Measurements from ENCODE around the gene GPR156.

The GPR156 gene

DNA sequence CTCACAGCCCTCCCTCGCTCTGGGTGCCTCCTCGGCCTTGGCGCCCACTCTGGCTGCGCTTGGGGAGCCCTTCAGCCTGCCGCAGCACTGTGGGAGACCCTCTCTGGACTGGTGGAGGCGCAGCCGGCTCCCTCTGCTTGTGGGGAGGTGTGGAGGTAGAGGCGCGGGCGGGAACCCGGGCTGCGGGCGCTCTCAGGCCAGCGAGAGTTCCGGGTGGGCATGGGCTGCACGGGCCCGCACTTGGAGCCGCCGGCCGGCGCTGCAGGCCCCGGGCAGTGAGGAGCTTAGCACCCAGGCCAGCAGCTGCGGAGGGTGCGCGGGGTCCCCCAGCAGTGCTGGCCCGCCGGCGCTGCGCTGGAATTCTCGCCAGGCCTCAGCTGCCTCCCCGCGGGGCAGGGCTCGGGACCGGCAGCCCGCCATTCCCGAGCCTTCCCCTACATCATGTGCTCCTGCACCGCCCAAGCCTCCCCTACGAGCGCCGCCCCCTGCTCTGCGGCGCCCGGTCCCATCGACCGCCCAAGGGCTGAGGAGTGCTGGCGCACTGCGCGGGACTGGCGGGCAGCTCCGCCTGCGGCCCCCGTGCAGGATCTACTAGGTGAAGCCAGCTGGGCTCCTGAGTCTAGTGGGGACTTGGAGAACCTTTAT lies 144.8 kb downstream of the GPR156 start:
- DNase-seq = no peak

DNA sequence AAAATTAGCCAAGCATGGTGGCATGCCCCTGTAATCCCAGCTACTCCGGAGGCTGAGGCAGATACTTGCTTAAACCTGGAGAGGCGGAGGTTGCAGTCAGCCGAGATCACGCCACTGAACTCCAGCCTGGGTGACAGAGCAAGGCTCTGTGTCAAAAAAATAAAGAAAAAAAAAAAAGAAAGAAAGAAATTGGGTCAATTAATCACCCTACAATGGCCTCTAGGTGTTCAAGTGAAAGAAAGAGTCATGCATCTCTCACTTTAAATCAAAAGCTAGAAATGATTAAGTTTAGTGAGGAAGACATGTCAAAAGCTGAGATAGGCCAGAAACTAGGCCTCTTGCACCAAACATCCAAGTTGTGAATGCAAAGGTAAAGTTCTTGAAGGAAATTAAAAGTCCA lies 145.9 kb downstream of the GPR156 start:
- H3K36me3 ChIP-seq (ENCODE audit: control insufficient read depth, insufficient read depth, low read length) = no peaks in the 10 kb centered on the region
- H3K27me3 ChIP-seq (replicated peaks; ENCODE audit: control insufficient read depth, insufficient read depth, low read length, poor library complexity, severe bottlenecking) = no peaks in the 10 kb centered on the region
- H3K4me3 ChIP-seq (ENCODE audit: insufficient read depth, low read depth, low read length, poor library complexity, severe bottlenecking) = no peak overlapping the region

More for the DNA sequence above, 144.8 kb downstream of the GPR156 start:
- H3K27ac ChIP-seq (ENCODE audit: insufficient read depth, low read length, poor library complexity, severe bottlenecking) = no peak overlapping the region
- no peak overlapping the region for H3K4me3 ChIP-seq (ENCODE audit: insufficient read depth, low read depth, low read length, poor library complexity, severe bottlenecking)
- no peaks in the 10 kb centered on the region for H3K27me3 ChIP-seq (replicated peaks; ENCODE audit: control insufficient read depth, insufficient read depth, low read length, poor library complexity, severe bottlenecking)
- H3K9me3 ChIP-seq (ENCODE audit: control insufficient read depth, low read length) = no peaks in the 10 kb centered on the region
- no peaks in the 10 kb centered on the region for H3K4me1 ChIP-seq (ENCODE audit: control insufficient read depth, insufficient read depth, low read length, poor library complexity, severe bottlenecking)
- H3K36me3 ChIP-seq (ENCODE audit: control insufficient read depth, insufficient read depth, low read length) = no peaks in the 10 kb centered on the region

DNA sequence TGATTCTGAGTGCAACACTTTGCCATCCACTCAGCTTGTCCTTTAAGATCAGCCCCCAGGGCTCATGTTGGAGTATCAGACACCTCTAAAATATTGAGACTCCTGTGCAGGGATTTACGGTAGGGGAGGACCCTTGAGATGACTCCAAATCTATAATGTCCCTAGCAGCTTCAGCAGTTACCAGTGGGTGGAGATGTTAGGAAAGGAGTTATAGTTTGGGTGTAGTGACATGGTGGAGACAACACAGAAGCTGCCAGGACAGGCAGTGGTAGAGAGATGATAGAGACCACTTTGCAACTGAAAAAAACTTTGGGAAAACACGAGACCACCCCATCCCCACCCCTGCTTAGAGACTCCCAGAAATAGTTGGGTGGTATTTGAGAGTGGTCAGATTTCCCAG lies 147.5 kb downstream of the GPR156 start:
- Histone ChIP-seq H3K4me1 (ENCODE audit: control insufficient read depth, insufficient read depth, low read length, poor library complexity, severe bottlenecking) (no peaks in the 10 kb centered on the region), H3K27me3 (replicated peaks; ENCODE audit: control insufficient read depth, insufficient read depth, low read length, poor library complexity, severe bottlenecking) (no peaks in the 10 kb centered on the region), H3K36me3 (ENCODE audit: control insufficient read depth, insufficient read depth, low read length) (no peaks in the 10 kb centered on the region), H3K4me3 (ENCODE audit: insufficient read depth, low read depth, low read length, poor library complexity, severe bottlenecking) (no peak overlapping the region), H3K9me3 (ENCODE audit: control insufficient read depth, low read length) (no peaks in the 10 kb centered on the region), H3K27ac (ENCODE audit: insufficient read depth, low read length, poor library complexity, severe bottlenecking) (no peak overlapping the region)
- DNase-seq = no peak

More for the DNA sequence above, 145.9 kb downstream of the GPR156 start:
- no peak overlapping the region for H3K27ac ChIP-seq (ENCODE audit: insufficient read depth, low read length, poor library complexity, severe bottlenecking)
- DNase-seq = no peak
- H3K4me1 ChIP-seq (ENCODE audit: control insufficient read depth, insufficient read depth, low read length, poor library complexity, severe bottlenecking) = no peaks in the 10 kb centered on the region
- no peaks in the 10 kb centered on the region for H3K9me3 ChIP-seq (ENCODE audit: control insufficient read depth, low read length)

DNA sequence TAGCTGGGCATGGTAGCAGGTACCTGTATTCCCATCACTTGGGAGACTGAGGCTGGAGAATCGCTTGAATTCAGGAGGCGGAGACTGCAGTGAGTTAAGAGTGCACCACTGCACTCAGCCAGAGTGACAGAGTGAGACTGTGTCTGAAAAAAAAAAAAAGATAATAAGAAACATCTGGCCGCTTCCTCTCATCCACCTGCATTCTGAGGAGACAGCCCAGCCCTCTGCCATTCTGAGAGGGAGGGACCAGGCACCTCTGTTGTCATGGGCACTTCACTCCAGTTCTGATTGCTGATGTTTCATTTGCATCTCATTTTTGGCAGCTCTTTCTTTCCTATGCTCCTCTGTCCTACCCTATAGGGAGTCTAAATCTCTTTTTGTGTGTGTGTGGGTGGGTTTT lies 154.4 kb downstream of the GPR156 start:
- Histone ChIP-seq H3K4me3 (ENCODE audit: insufficient read depth, low read depth, low read length, poor library complexity, severe bottlenecking) (no peak overlapping the region), H3K4me1 (ENCODE audit: control insufficient read depth, insufficient read depth, low read length, poor library complexity, severe bottlenecking) (no peaks in the 10 kb centered on the region), H3K27me3 (replicated peaks; ENCODE audit: control insufficient read depth, insufficient read depth, low read length, poor library complexity, severe bottlenecking) (no peaks in the 10 kb centered on the region), H3K36me3 (ENCODE audit: control insufficient read depth, insufficient read depth, low read length) (no peaks in the 10 kb centered on the region), H3K9me3 (ENCODE audit: control insufficient read depth, low read length) (no peaks in the 10 kb centered on the region), H3K27ac (ENCODE audit: insufficient read depth, low read length, poor library complexity, severe bottlenecking) (no peak overlapping the region)
- DNase-seq = no peak

DNA sequence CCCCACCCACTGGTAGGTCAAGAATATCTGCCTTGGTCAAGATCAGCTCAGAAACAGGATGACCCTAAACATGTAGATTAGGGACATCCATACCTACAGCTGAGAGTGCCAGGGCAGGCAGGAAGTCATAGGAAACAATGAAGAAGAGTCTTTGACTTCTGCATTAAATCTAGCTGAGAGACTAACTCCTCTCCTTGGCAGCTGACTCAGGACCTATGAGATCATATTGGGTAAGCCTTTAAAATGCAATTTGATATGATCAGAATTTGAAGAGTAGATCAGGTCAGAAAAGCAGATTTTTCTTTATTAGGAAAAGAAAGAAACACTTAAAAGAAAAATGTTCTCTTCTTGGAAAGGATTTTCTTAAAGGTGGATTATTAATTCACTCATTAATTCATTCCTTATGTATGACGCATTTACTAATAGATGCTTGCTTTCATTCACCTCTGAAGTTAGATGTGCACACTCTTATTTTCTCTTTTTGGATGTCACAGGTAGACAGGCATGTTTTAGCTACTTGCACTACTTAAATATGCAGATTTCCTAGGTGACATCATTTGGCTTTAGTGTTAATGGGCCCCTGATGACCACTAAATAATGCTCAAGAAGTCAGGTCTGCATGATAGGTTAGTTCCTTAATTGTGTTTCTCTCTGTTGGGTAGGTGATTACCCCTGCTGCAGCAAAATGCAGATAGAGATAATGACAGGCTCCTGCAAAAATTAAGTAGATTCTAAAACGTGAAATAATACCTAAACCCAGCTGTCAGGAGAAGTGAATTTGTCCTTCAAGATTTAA lies 155.1 kb downstream of the GPR156 start:
- H3K27me3 ChIP-seq (replicated peaks; ENCODE audit: control insufficient read depth, insufficient read depth, low read length, poor library complexity, severe bottlenecking) = no peaks in the 10 kb centered on the region
- H3K4me1 ChIP-seq (ENCODE audit: control insufficient read depth, insufficient read depth, low read length, poor library complexity, severe bottlenecking) = no peaks in the 10 kb centered on the region
- DNase-seq = no peak
- no peaks in the 10 kb centered on the region for H3K36me3 ChIP-seq (ENCODE audit: control insufficient read depth, insufficient read depth, low read length)
- no peak overlapping the region for H3K27ac ChIP-seq (ENCODE audit: insufficient read depth, low read length, poor library complexity, severe bottlenecking)
- H3K4me3 ChIP-seq (ENCODE audit: insufficient read depth, low read depth, low read length, poor library complexity, severe bottlenecking) = no peak overlapping the region
- no peaks in the 10 kb centered on the region for H3K9me3 ChIP-seq (ENCODE audit: control insufficient read depth, low read length)

DNA sequence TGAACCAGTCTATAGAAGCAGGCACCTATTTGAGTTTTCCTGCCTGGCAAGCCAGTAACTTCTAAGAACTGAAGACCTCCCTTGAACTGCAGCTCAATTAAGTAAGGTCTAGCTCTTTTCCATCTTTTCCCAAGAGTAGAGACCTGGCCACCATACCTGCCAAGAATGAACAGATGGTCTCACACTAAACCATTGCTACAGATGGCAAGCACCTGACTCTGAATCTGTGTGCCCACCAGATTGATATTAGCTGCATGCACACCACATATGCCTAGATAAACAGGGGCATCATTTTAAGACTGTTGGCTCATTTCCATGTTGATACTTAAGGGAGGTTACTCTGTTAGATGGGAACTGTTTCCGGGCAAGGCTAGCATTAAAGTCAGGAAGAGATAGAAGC lies 156.0 kb downstream of the GPR156 start:
- Histone ChIP-seq H3K4me1 (ENCODE audit: control insufficient read depth, insufficient read depth, low read length, poor library complexity, severe bottlenecking) (no peaks in the 10 kb centered on the region), H3K9me3 (ENCODE audit: control insufficient read depth, low read length) (no peaks in the 10 kb centered on the region), H3K27me3 (replicated peaks; ENCODE audit: control insufficient read depth, insufficient read depth, low read length, poor library complexity, severe bottlenecking) (no peaks in the 10 kb centered on the region), H3K27ac (ENCODE audit: insufficient read depth, low read length, poor library complexity, severe bottlenecking) (no peak overlapping the region), H3K36me3 (ENCODE audit: control insufficient read depth, insufficient read depth, low read length) (no peaks in the 10 kb centered on the region), H3K4me3 (ENCODE audit: insufficient read depth, low read depth, low read length, poor library complexity, severe bottlenecking) (no peak overlapping the region)
- DNase-seq = no peak

DNA sequence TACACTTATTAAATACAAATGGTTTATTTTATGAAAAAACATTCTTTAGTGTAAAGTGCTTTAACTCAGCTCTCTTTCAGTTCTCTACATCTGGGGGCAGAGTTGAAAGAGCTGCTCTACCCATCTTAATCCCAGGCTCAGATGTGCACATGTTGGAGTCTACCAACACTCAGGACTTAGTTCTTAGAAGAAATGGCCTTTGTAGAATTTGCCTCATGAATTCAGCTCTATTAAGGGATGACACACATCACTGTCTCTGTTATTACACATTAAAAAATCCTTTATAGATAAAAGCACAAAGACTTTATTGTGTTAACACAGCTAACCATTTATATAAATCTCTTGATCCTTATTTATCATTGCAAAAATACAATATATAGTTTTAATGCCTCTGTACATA lies 159.0 kb downstream of the GPR156 start:
- no peak overlapping the region for H3K4me3 ChIP-seq (ENCODE audit: insufficient read depth, low read depth, low read length, poor library complexity, severe bottlenecking)
- H3K4me1 ChIP-seq (ENCODE audit: control insufficient read depth, insufficient read depth, low read length, poor library complexity, severe bottlenecking) = no peaks in the 10 kb centered on the region
- no peaks in the 10 kb centered on the region for H3K27me3 ChIP-seq (replicated peaks; ENCODE audit: control insufficient read depth, insufficient read depth, low read length, poor library complexity, severe bottlenecking)
- H3K27ac ChIP-seq (ENCODE audit: insufficient read depth, low read length, poor library complexity, severe bottlenecking) = no peak overlapping the region
- DNase-seq = no peak
- no peaks in the 10 kb centered on the region for H3K9me3 ChIP-seq (ENCODE audit: control insufficient read depth, low read length)
- no peaks in the 10 kb centered on the region for H3K36me3 ChIP-seq (ENCODE audit: control insufficient read depth, insufficient read depth, low read length)

DNA sequence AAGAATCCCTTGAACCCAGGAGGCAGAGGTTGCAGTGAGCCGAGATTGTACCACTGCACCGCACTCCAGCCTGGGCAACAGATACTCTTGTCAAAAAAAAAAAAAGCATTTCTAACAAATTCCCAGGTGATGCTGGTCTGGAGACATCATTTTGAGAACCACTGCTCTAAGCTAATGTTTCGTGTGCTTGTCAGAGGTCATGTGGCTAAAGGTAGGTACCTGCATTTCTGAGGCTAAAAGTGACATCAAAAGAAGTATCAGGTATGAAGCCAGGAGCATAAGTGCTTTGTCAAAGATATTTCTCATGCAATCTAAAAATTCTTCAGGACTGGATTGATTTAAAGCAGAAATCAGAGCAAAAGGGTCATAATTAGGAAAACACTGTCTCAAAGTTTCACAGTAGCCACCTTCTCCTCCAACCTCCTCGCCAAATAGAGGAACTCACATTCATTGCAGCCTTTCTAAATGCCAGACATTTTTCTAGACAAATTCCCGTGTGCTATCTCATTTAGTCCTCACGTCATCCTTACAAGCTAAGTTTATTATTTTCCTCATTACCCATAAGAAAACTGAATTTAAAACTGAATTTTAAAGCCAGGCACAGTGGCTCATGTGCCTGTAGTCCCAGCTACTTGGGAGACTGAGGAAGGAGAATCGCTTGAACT lies 165.0 kb downstream of the GPR156 start:
- no peaks in the 10 kb centered on the region for H3K36me3 ChIP-seq (ENCODE audit: control insufficient read depth, insufficient read depth, low read length)
- no peaks in the 10 kb centered on the region for H3K27me3 ChIP-seq (replicated peaks; ENCODE audit: control insufficient read depth, insufficient read depth, low read length, poor library complexity, severe bottlenecking)
- H3K9me3 ChIP-seq (ENCODE audit: control insufficient read depth, low read length) = no peaks in the 10 kb centered on the region
- no peak for DNase-seq
- no peak overlapping the region for H3K27ac ChIP-seq (ENCODE audit: insufficient read depth, low read length, poor library complexity, severe bottlenecking)
- H3K4me3 ChIP-seq (ENCODE audit: insufficient read depth, low read depth, low read length, poor library complexity, severe bottlenecking) = no peak overlapping the region
- H3K4me1 ChIP-seq (ENCODE audit: control insufficient read depth, insufficient read depth, low read length, poor library complexity, severe bottlenecking) = no peaks in the 10 kb centered on the region
